ENCODE data around the gene ACTR3C.
"Not testable (repeated sequence)": the region's sequence is repeated elsewhere in the genome, so short reads cannot be mapped to it uniquely, and the experiment has no call there.

DNA sequence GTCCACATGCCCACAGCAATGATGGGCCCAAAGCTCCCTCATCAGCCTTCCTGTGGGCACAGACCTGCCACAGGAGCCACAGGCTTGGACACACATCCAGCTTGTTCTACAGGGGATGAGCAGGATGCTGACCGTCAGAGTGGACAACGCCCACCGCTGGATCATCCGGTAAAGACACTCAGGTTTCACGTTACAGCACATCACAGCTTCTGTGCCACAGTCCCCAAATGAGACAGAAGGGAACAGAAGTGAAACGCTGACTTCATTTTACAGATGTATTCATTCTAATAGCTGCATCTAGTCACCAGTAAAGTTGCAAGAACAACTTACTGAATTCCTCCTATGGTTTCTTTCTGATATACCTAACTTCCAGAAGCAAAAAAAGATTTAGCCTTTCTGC lies 33.0 kb downstream of the ACTR3C start:
- TF ChIP-seq, protein P1, sequence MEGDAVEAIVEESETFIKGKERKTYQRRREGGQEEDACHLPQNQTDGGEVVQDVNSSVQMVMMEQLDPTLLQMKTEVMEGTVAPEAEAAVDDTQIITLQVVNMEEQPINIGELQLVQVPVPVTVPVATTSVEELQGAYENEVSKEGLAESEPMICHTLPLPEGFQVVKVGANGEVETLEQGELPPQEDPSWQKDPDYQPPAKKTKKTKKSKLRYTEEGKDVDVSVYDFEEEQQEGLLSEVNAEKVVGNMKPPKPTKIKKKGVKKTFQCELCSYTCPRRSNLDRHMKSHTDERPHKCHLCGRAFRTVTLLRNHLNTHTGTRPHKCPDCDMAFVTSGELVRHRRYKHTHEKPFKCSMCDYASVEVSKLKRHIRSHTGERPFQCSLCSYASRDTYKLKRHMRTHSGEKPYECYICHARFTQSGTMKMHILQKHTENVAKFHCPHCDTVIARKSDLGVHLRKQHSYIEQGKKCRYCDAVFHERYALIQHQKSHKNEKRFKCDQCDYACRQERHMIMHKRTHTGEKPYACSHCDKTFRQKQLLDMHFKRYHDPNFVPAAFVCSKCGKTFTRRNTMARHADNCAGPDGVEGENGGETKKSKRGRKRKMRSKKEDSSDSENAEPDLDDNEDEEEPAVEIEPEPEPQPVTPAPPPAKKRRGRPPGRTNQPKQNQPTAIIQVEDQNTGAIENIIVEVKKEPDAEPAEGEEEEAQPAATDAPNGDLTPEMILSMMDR (IDR thresholded peaks at IDR 0.05), result not testable (repeated sequence)
- TF ChIP-seq POLR2AphosphoS5 (IDR thresholded peaks at IDR 0.05), result not testable (repeated sequence)

All from stomach (tissue), 4 donors.